ENCODE data around the gene ZNF19. TPM values are rescaled to one million over a fixed set of nuclear protein-coding genes. Genes with fewer than 3 reads are reported as not detected.

Gene ZNF19
- total RNA-seq: 1.0 TPM

GRCh38 chr16:71489122-71489521, at the start of gene ZNF19:
Gene ZNF19 (minus strand): TSS chr16:71489324. CDS start chr16:71482114, 7,210 bp downstream.
- Histone ChIP-seq H3K9me3 (ENCODE audit: control insufficient read depth in 3 of 3, low read length in 3 of 3) (no peaks in the 10 kb centered on the region), H3K4me3 (ENCODE audit: low read length in 3 of 3) (no peak within 1 kb of the TSS), H3K27ac (ENCODE audit: low read depth, low read length) (no peak within 1 kb of the TSS), H3K9ac (ENCODE audit: low read depth in 1 of 3, low read length in 3 of 3) (no peak within 1 kb of the TSS), H3K36me3 (ENCODE audit: control insufficient read depth in 3 of 3, insufficient read depth in 3 of 3, low read length in 3 of 3) (no peaks in the 10 kb centered on the region), H3K27me3 (ENCODE audit: control insufficient read depth in 3 of 3, insufficient read depth in 3 of 3, low read length in 3 of 3) (no peaks in the 10 kb centered on the region), H3K4me1 (ENCODE audit: control insufficient read depth in 3 of 3, insufficient read depth in 3 of 3, low read length in 3 of 3) (peaks cover 3% of the 10 kb centered on the region in 3 donors)

- H3K4me3 ChIP-seq (ENCODE audit: low read length in 3 of 3): no peak overlapping the region
- H3K9me3 ChIP-seq (ENCODE audit: control insufficient read depth in 3 of 3, low read length in 3 of 3): no peaks in the 10 kb centered on the region
- peaks cover 0 to 10% (median 0%) of the 10 kb centered on the region in 3 donors for H3K27me3 ChIP-seq (ENCODE audit: control insufficient read depth in 3 of 3, insufficient read depth in 3 of 3, low read length in 3 of 3)
- no peak overlapping the region for H3K27ac ChIP-seq (ENCODE audit: low read depth, low read length)
- H3K36me3 ChIP-seq (ENCODE audit: control insufficient read depth in 3 of 3, insufficient read depth in 3 of 3, low read length in 3 of 3): no peaks in the 10 kb centered on the region
- no peaks in the 10 kb centered on the region for H3K4me1 ChIP-seq (ENCODE audit: control insufficient read depth in 3 of 3, insufficient read depth in 3 of 3, low read length in 3 of 3)
- H3K9ac ChIP-seq (ENCODE audit: low read depth in 1 of 3, low read length in 3 of 3): no peak overlapping the region
Measured at GRCh38 chr16:71537643-71538042, 48.5 kb upstream of the ZNF19 start.

- Histone ChIP-seq H3K4me1 (ENCODE audit: control insufficient read depth in 3 of 3, insufficient read depth in 3 of 3, low read length in 3 of 3) (no peaks in the 10 kb centered on the region), H3K9ac (ENCODE audit: low read depth in 1 of 3, low read length in 3 of 3) (no peak overlapping the region), H3K9me3 (ENCODE audit: control insufficient read depth in 3 of 3, low read length in 3 of 3) (no peaks in the 10 kb centered on the region), H3K4me3 (ENCODE audit: low read length in 3 of 3) (no peak overlapping the region), H3K27me3 (ENCODE audit: control insufficient read depth in 3 of 3, insufficient read depth in 3 of 3, low read length in 3 of 3) (peaks cover 0 to 10% (median 0%) of the 10 kb centered on the region in 3 donors), H3K27ac (ENCODE audit: low read depth, low read length) (no peak overlapping the region), H3K36me3 (ENCODE audit: control insufficient read depth in 3 of 3, insufficient read depth in 3 of 3, low read length in 3 of 3) (no peaks in the 10 kb centered on the region)
Measured at GRCh38 chr16:71536752-71537499, 47.8 kb upstream of the ZNF19 start.

- Histone ChIP-seq H3K27ac (ENCODE audit: low read depth, low read length) (no peak overlapping the region), H3K4me3 (ENCODE audit: low read length in 3 of 3) (no peak overlapping the region), H3K9ac (ENCODE audit: low read depth in 1 of 3, low read length in 3 of 3) (no peak overlapping the region), H3K4me1 (ENCODE audit: control insufficient read depth in 3 of 3, insufficient read depth in 3 of 3, low read length in 3 of 3) (no peaks in the 10 kb centered on the region), H3K36me3 (ENCODE audit: control insufficient read depth in 3 of 3, insufficient read depth in 3 of 3, low read length in 3 of 3) (no peaks in the 10 kb centered on the region), H3K9me3 (ENCODE audit: control insufficient read depth in 3 of 3, low read length in 3 of 3) (no peaks in the 10 kb centered on the region), H3K27me3 (ENCODE audit: control insufficient read depth in 3 of 3, insufficient read depth in 3 of 3, low read length in 3 of 3) (peaks cover 3 to 7% (median 5%) of the 10 kb centered on the region in 3 donors)
Measured at GRCh38 chr16:71532366-71532765, 43.2 kb upstream of the ZNF19 start.

- Histone ChIP-seq H3K27me3 (ENCODE audit: control insufficient read depth in 3 of 3, insufficient read depth in 3 of 3, low read length in 3 of 3) (peaks cover 10 to 14% (median 10%) of the 10 kb centered on the region in 3 donors), H3K4me3 (ENCODE audit: low read length in 3 of 3) (no peak overlapping the region), H3K36me3 (ENCODE audit: control insufficient read depth in 3 of 3, insufficient read depth in 3 of 3, low read length in 3 of 3) (no peaks in the 10 kb centered on the region), H3K27ac (ENCODE audit: low read depth, low read length) (no peak overlapping the region), H3K9ac (ENCODE audit: low read depth in 1 of 3, low read length in 3 of 3) (no peak overlapping the region), H3K4me1 (ENCODE audit: control insufficient read depth in 3 of 3, insufficient read depth in 3 of 3, low read length in 3 of 3) (peaks cover 0 to 8% (median 5%) of the 10 kb centered on the region in 3 donors), H3K9me3 (ENCODE audit: control insufficient read depth in 3 of 3, low read length in 3 of 3) (no peaks in the 10 kb centered on the region)
Measured at GRCh38 chr16:71528863-71529262, 39.7 kb upstream of the ZNF19 start.

GRCh38 chr16:71528257-71528656, 39.1 kb upstream of the ZNF19 start:
- no peak overlapping the region for H3K27ac ChIP-seq (ENCODE audit: low read depth, low read length)
- H3K9ac ChIP-seq (ENCODE audit: low read depth in 1 of 3, low read length in 3 of 3): no peak overlapping the region
- no peaks in the 10 kb centered on the region for H3K36me3 ChIP-seq (ENCODE audit: control insufficient read depth in 3 of 3, insufficient read depth in 3 of 3, low read length in 3 of 3)
- peaks cover 10 to 14% (median 10%) of the 10 kb centered on the region in 3 donors for H3K27me3 ChIP-seq (ENCODE audit: control insufficient read depth in 3 of 3, insufficient read depth in 3 of 3, low read length in 3 of 3)
- H3K9me3 ChIP-seq (ENCODE audit: control insufficient read depth in 3 of 3, low read length in 3 of 3): no peaks in the 10 kb centered on the region
- peaks cover 0 to 8% (median 5%) of the 10 kb centered on the region in 3 donors for H3K4me1 ChIP-seq (ENCODE audit: control insufficient read depth in 3 of 3, insufficient read depth in 3 of 3, low read length in 3 of 3)
- H3K4me3 ChIP-seq (ENCODE audit: low read length in 3 of 3): no peak overlapping the region

GRCh38 chr16:71526111-71526631, 37.0 kb upstream of the ZNF19 start, which contains the start of gene CHST4:
Gene CHST4 (plus strand): TSS chr16:71526426. CDS start chr16:71536678, 10,252 bp downstream.
- Histone ChIP-seq H3K4me1 (ENCODE audit: control insufficient read depth in 3 of 3, insufficient read depth in 3 of 3, low read length in 3 of 3) (peaks cover 0 to 8% (median 5%) of the 10 kb centered on the region in 3 donors), H3K36me3 (ENCODE audit: control insufficient read depth in 3 of 3, insufficient read depth in 3 of 3, low read length in 3 of 3) (no peaks in the 10 kb centered on the region), H3K9me3 (ENCODE audit: control insufficient read depth in 3 of 3, low read length in 3 of 3) (no peaks in the 10 kb centered on the region), H3K9ac (ENCODE audit: low read depth in 1 of 3, low read length in 3 of 3) (peak within 1 kb of the TSS in 1 of 3 donors; percentile 25), H3K27ac (ENCODE audit: low read depth, low read length) (no peak within 1 kb of the TSS), H3K4me3 (ENCODE audit: low read length in 3 of 3) (no peak within 1 kb of the TSS), H3K27me3 (ENCODE audit: control insufficient read depth in 3 of 3, insufficient read depth in 3 of 3, low read length in 3 of 3) (peaks cover 10 to 15% (median 14%) of the 10 kb centered on the region in 3 donors)

- Histone ChIP-seq H3K36me3 (ENCODE audit: control insufficient read depth in 3 of 3, insufficient read depth in 3 of 3, low read length in 3 of 3) (no peaks in the 10 kb centered on the region), H3K27ac (ENCODE audit: low read depth, low read length) (no peak overlapping the region), H3K9ac (ENCODE audit: low read depth in 1 of 3, low read length in 3 of 3) (no peak overlapping the region), H3K27me3 (ENCODE audit: control insufficient read depth in 3 of 3, insufficient read depth in 3 of 3, low read length in 3 of 3) (peaks cover 10 to 15% (median 14%) of the 10 kb centered on the region in 3 donors), H3K4me3 (ENCODE audit: low read length in 3 of 3) (no peak overlapping the region), H3K9me3 (ENCODE audit: control insufficient read depth in 3 of 3, low read length in 3 of 3) (no peaks in the 10 kb centered on the region), H3K4me1 (ENCODE audit: control insufficient read depth in 3 of 3, insufficient read depth in 3 of 3, low read length in 3 of 3) (peaks cover 0 to 8% (median 5%) of the 10 kb centered on the region in 3 donors)
Measured at GRCh38 chr16:71524566-71525553, 35.7 kb upstream of the ZNF19 start.

GRCh38 chr16:71520550-71520949, 31.4 kb upstream of the ZNF19 start:
- Histone ChIP-seq H3K9me3 (ENCODE audit: control insufficient read depth in 3 of 3, low read length in 3 of 3) (no peaks in the 10 kb centered on the region), H3K4me3 (ENCODE audit: low read length in 3 of 3) (no peak overlapping the region), H3K9ac (ENCODE audit: low read depth in 1 of 3, low read length in 3 of 3) (no peak overlapping the region), H3K36me3 (ENCODE audit: control insufficient read depth in 3 of 3, insufficient read depth in 3 of 3, low read length in 3 of 3) (no peaks in the 10 kb centered on the region), H3K27ac (ENCODE audit: low read depth, low read length) (no peak overlapping the region), H3K27me3 (ENCODE audit: control insufficient read depth in 3 of 3, insufficient read depth in 3 of 3, low read length in 3 of 3) (peaks cover 4 to 8% (median 8%) of the 10 kb centered on the region in 3 donors), H3K4me1 (ENCODE audit: control insufficient read depth in 3 of 3, insufficient read depth in 3 of 3, low read length in 3 of 3) (peaks cover 0 to 2% (median 0%) of the 10 kb centered on the region in 3 donors)

All from skeletal muscle tissue (tissue), 4 donors.